GM19438 (cell line): ENCODE data around the gene NTM.
A peak's percentile ranks its signal among the peaks of the same experiment; 100 is the strongest.
"Not testable (repeated sequence)": the region's sequence is repeated elsewhere in the genome, so short reads cannot be mapped to it uniquely, and the experiment has no call there.

Experiments used
- ATAC-seq: cut with Tn5 transposase; IDR thresholded peaks from one replicate; pipeline ENCODE4 v1.9.1; 2021; ENCODE audit warnings: low read depth; ENCODE audit not compliant: unreplicated experiment

NTM gene

DNA sequence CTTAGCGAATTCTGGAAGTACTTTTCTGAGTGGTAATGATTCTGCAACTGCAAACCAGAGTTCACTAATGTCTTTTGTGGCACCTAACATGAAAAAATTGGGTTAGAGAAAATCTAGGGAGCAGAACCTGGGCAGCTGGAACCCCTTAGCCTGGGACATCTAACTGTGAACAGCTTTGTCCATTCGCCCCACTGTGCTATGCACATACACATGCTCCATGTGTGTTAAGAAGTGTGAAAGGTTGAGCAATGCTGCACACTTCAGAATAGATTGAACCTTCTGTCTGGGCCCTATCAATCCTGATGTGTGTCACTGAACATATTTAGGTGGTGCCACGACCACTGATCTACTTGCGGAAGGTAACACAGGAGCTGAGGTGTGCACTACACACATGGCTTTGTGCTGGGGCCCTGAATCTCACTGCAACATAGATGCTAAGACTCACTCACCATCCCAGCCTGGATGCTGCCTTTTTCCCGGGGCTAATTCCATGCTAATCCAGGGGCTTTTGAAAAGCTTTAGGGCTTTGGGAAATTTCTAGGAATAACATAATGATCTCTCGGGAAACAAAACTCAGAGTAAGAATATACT is 976.2 kb downstream of the NTM start:
- no peak for ATAC-seq

DNA sequence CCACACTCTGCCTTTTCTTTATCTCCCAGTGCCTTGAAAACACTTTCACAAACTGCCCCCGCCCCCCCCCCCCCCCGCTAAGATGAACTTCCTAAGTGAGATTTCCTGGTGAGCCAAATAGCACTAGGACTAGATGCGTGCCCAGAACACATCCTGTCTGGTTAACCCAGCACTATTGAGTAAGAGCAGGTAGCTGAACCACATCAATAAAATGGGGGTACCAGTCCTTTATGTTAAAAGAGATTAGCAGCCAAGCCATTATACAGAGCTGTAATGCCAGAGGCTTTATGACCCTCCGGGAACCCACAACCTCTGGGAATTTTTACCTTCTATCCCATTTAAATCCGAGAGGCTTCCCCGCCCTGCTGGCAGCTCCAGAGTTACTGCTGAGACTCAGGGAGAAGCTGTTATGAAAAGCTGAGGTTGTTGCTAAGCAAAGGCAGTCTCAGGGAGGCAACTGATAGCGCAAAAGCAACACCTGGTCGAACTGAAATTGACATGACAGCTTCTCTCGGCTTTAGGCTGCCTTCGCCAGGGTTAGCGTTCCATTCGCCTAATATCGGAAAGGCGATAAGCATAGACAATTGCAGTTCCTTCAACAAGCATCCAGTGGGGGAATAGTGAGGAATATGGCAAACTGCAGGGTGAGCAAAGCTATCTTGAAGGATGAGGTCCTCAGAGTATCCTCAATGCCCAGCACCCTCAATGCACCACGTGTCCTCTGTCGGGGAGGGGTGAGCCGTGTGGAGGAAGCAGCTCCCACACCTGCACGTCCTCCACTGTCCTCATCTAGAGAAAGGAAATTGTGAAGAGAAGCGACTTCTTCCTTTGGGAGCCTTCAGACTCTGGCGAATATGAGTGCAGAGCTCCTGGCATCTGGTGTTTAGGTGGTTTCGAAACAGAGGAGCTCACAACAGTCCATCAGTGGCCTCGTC is 977.0 kb downstream of the NTM start:
- ATAC-seq, result no peak

DNA sequence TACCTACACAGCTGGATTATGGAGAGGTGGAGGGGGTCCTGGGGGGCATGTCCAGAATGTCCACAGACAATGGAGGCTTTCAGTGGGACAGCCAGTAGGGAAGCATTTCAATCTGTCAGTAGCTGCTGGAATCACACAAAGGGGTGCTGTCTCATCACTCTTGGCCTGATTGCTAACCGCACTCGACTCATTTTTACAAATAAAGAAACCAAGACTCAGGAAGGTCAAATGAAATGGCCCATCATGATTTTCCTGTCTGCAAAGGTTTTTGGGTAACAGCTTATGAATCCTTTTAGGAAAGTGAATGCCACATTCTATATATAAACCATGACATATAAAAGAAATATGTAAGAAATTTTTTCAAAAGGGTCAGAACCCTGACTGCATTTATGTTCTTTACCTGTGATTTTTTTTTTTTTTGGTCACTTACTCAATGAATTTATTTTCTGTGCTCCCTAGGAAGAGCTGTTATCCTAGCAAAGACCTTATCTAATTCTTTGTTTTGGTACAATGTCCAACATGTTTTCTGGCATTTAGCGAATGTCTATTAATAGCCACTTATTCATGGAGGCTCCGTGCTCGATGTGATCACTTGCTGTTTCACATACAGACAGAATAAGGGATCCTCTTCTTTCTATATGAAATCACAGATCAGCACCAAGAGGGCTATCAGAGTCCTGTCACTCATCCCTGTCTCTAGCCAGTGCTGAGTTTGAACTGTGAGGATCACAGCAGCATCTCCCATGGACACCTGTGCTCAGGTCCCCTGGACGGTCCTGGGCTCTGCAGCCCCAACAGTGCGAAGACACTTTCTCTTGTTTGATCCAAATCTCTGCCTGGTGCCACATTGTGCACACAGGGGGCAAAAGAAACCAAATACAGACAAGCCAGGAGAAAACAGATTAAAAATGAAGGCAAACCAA is 979.7 kb downstream of the NTM start:
- no peak for ATAC-seq

DNA sequence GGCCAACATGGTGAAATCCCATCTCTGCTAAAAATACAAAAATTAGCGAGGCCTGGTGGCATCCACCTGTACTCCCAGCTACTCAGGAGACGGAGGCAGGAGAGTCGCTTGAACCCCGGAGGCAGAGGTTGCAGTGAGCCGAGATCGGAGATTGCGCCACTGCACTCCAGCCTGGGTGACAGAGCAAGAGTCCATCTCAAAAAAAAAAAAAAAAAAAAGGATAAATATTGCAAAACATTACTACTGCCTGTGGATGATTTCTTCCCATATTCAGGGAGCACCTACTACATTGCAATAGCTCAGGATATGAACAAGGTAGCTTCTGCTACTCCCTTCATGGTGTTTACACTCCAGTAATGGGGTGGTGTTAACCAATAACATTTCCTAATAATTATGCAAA is 980.6 kb downstream of the NTM start:
- ATAC-seq, result no peak

DNA sequence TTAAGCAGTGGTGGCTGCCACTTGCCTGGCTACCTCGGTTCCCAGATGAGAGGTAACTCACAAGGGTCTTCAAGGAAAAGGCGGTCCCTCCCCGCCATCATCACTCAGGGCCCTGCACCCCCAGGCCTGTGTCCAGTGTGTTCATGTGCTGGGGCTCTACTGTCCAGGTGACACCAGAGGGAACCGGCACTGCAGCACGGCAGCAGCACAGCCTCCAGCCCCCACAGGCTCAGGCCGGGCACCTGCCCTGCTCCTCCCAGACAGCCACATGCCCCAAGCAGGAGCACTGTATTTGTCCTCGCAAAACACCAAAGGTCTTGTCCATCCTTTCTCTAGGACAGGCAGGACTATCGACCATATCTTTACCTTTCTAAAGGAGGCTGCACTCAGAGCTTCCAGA is 982.1 kb downstream of the NTM start:
- no peak for ATAC-seq

DNA sequence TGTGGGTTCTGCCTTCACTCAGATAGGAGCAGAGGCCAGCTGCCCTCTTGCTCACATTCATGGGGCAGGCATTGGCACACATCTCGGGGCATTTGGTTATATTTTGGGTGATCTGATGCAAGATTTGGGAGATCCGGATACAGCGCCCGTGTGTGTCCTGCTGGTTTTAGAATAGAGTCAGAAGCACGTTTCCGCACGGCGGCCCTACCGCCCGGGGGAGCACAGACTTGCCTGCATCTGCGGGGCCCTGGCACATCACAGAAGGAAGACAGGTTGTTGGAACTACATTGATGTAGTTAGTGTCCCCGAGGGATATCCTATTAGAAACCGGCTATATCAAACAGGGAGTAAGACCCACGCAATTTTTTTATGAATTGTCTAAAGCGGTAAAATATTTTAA is 982.8 kb downstream of the NTM start:
- ATAC-seq, result no peak

DNA sequence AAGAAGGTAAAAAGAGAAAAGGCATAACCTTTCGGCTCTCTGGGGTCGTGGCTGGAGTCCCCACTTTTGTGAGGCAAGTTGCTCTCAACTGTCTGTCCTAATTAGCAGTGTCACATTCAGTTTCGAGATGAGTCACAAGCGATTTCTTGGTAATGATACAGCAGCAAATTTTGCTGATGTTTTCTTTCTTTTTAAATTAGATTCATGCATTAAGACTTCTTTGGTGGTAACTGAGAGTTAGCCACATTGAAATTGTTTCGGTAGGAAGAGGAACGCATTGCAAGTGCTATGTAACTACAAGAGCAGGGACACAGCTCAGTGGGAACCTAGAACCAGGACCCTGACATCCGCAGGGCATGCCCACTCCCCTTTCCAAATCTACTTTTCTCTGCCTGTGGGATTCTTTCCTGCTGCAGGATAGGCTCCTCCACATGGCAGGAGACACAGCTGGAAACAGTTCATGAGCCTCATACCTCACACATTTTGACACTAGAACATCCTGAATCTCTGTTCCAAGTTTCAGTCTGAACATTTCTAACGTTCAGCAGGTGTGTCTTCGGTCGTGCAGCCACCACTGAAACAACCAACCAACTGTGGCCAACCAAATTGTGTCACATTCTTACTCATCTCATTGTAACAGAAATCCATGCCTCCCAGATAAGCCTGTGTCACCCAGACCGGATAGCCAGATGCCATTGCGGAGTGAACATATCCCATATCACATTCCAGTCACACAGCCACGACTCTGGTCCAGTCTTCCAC is 987.6 kb downstream of the NTM start:
- peak; percentile 68 for ATAC-seq

DNA sequence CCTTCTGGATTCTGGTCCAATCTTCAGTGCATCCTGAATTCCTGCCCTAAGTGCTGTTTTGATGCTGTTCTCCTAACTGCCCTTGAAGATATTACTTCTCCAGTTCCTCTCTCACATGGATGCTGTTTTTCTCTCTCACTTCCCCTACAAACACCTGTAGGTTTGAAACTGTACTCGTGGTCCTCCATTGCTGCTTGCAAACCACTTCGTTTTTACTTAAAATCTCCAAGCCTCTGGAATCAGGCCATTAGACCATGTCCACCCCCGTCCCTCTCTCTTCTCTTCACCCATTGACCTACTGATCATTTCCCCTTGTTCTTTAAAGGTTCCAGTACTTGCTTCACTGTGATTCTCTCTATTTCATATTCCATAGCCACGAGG is 988.1 kb downstream of the NTM start:
- ATAC-seq, result peak; percentile 45

DNA sequence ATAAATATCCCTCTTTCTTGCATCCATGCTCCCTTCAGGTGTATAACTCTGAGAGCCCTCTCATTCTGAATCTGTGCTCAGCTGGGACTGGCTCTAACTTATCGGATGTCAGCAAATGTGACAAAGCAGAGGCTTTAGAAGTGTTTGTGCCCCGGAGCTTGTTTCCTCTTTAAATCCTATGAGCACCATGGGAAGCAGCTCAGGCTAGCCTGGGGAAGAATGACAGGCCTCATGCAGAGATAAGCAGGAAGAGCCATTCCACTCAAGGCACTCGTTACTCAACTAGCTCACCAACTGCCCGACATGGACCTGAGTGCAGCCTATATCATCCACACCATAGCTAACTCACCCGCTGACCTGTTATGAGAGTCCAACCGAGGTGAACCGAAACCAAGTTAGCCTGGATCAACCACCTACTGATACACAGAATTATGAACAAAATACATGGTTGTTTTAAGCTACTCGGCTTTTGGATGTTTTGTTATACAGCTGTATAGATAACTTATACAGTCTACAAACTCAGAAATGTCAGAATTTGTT is 990.7 kb downstream of the NTM start:
- no peak for ATAC-seq

DNA sequence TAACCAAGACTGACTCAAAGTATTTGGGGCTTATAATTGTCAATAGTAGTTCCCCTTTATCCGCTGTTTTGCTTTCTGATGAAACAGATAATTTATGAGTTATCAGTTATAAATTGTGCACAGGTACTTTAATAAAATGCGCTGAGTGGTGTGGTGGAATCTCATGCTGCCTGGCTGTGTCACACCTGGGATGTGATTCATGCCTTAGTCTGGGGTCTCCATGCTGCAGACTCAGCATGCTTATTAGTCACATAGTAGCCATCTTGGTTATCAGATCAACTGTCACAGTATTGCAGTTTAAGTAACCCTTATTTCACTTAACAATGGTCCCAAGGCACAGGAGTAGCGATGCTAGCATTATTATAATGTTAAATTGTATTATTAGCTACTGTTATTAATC is 995.2 kb downstream of the NTM start:
- no peak for ATAC-seq

DNA sequence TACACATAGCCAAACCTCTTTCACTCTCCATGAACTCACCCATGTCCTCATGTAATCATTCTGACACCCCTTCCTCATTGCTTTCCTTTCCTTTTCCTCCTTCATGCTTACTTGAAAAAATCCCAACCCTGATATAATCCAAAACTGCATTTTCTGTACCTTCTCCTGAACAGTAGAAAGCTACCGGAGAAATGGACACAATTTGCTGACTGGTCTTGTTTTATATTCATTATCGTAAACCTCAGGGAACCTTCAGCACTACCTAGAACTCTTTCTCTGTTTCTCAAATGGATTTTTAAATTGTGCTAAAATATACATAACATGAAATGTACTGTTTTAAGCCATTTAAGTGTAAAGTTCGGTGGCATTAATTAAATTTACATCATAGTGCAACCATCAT is 996.9 kb downstream of the NTM start:
- ATAC-seq, result no peak

DNA sequence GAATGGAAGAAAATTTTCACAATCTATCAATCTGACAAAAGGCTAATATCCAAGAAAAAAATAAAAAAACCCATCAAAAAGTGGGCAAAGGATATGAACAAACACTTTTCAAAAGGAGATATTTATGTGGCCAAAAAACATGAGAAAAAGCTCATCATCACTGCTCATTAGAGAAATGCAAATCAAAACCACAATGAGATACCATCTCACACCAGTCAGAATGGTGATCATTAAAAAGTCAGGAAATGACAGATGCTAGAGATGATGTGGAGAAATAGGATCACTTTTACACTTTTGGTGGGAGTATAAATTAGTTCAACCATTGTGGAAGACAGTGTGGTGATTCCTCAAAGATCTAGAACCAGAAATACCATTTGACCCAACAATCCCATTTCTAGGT is 999.7 kb downstream of the NTM start:
- not testable (repeated sequence) for ATAC-seq

DNA sequence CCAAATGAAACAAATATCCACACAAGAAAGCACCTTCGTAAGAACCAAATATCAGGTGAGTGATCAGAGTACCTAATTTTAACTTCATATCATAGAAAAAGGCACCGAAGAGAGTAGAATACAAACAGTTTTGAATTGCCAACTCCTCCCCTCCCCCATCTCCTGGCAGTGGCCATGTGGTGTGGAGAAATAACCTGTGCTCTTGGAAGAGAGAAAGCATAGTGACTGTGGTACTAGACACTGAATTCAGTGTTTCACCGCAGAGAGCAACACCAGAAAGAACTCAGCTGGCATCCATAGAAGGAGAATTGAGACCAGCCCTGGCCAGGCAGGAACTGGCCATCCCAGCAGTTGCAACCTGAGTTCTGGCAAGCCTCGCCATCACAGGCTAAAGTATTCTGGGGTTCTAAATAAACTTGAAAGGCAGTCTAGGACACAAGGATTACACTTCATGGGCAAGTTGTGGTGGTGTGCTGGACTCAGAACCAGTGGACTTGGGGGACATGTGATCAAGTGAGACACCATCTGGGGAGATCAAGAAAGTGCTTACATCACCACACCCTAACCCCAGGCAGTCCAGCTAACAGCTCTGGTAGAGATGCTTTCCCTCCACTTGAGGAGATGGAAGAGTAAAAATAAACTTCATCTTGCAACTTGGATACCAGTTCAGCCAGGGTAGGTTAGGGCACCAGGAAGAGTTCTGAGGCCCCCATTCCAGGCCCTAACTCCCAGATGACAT is 1003.2 kb downstream of the NTM start:
- no peak for ATAC-seq

DNA sequence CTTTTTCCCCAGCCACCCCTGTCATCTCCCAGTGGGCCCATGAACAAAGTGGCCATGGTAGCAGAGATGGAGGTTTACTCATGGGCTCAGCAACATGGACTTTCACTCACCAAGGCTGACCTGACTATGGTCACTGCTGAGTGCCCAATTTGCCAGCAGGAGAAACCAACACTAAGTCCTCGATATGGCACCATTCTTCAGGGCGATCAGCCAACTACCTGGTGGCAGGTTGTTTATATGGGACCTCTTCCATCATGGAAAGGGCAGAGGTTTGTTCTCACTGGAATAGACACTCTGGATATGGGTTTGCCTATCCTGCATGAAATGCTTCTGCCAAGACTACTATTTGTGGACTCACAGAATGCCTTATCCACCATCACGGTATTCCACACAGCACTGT is 1009.1 kb downstream of the NTM start:
- ATAC-seq, result no peak
